WTC11 (cell line): ENCODE data around the gene GRIK2. TPM values are rescaled to one million over a fixed set of nuclear protein-coding genes. Genes with fewer than 3 reads are reported as not detected.

ENCODE experiments used
- ATAC-seq: fragments of 200-7000 bp; cut with Tn5 transposase; 2 replicates; pipeline ENCODE4 v1.10.0; 2021; ENCODE audit warnings: mild to moderate bottlenecking, moderate library complexity
- CTCF ChIA-PET: fragments of 300-600 bp; sonication (Branson Sonifier 250); formaldehyde crosslinking; loops from one replicate; lab custom pipeline; 2021; ENCODE audit warnings: antibody characterized with exemption; lab: Charles Lee
- POLR2A ChIA-PET: fragments of 350-600 bp; sonication (Branson Sonifier 250); formaldehyde crosslinking; loops from one replicate; lab custom pipeline; 2021; ENCODE audit warnings: antibody characterized with exemption; lab: Charles Lee
- DNase-seq: peaks from one replicate; pipeline ENCODE4 v3.0.0; 2021; ENCODE audit warnings: low spot score
- H3K27ac Mint-ChIP-seq: 2 replicates; pipeline ENCODE4 v1.8.0; 2021; ENCODE audit warnings: mixed read lengths
- H3K27me3 Mint-ChIP-seq: 2 replicates; pipeline ENCODE4 v1.8.0; 2021; ENCODE audit warnings: low read depth, mild to moderate bottlenecking, moderate library complexity, mixed read lengths
- H3K36me3 Mint-ChIP-seq: 2 replicates; pipeline ENCODE4 v1.8.0; 2021; ENCODE audit warnings: mixed read lengths
- H3K4me1 Mint-ChIP-seq: 2 replicates; pipeline ENCODE4 v1.8.0; 2022; ENCODE audit warnings: mixed read lengths
- H3K4me3 Mint-ChIP-seq: 2 replicates; pipeline ENCODE4 v1.8.0; 2021; ENCODE audit warnings: mild to moderate bottlenecking, moderate library complexity, mixed read lengths
- H3K9me3 Mint-ChIP-seq: 2 replicates; pipeline ENCODE4 v1.8.0; 2021; ENCODE audit warnings: mixed read lengths
- E2F5 ChIP-seq: sonication (generic); formaldehyde crosslinking; IDR thresholded peaks from 2 replicates; pipeline ENCODE4 v1.8.1; 2022; ENCODE audit warnings: mild to moderate bottlenecking, moderate library complexity, missing genetic modification reagents
- FOXK1 ChIP-seq: sonication (generic); formaldehyde crosslinking; IDR thresholded peaks from 2 replicates; pipeline ENCODE4 v1.8.0; 2022; ENCODE audit warnings: mild to moderate bottlenecking, moderate library complexity, missing genetic modification reagents
- GABPB1 ChIP-seq: sonication (generic); formaldehyde crosslinking; IDR thresholded peaks from 2 replicates; pipeline ENCODE4 v1.8.1; 2023; ENCODE audit warnings: mild to moderate bottlenecking, missing genetic modification reagents
- GRHL2 ChIP-seq: fragments of 250-450 bp; sonication (Bioruptor Pico); IDR thresholded peaks from 2 replicates; pipeline ENCODE4 v1.8.0; 2022; ENCODE audit warnings: mild to moderate bottlenecking, moderate library complexity; ENCODE audit not compliant: insufficient replicate concordance, severe bottlenecking
- MYBL2 ChIP-seq: sonication (generic); formaldehyde crosslinking; IDR thresholded peaks from 2 replicates; pipeline ENCODE4 v1.8.1; 2023; ENCODE audit warnings: mild to moderate bottlenecking, moderate library complexity, missing genetic modification reagents
- NFE2L1 ChIP-seq: sonication (generic); formaldehyde crosslinking; IDR thresholded peaks from 2 replicates; pipeline ENCODE4 v1.8.1; 2023; ENCODE audit warnings: missing genetic modification reagents
- NFYB ChIP-seq: sonication (generic); formaldehyde crosslinking; conservative IDR thresholded peaks from 2 replicates; pipeline ENCODE4 v1.8.0; 2022; ENCODE audit warnings: low read depth, missing genetic modification reagents
- NR3C1 ChIP-seq: sonication (generic); formaldehyde crosslinking; conservative IDR thresholded peaks from 2 replicates; pipeline ENCODE4 v1.8.1; 2023; ENCODE audit warnings: low read depth, mild to moderate bottlenecking, missing genetic modification reagents
- RELA ChIP-seq: sonication (generic); formaldehyde crosslinking; IDR thresholded peaks from 2 replicates; pipeline ENCODE4 v1.8.1; 2022; ENCODE audit warnings: missing genetic modification reagents, mild to moderate bottlenecking, borderline replicate concordance
- TEAD1 ChIP-seq: sonication (generic); formaldehyde crosslinking; IDR thresholded peaks from 2 replicates; pipeline ENCODE4 v1.8.0; 2022; ENCODE audit warnings: mild to moderate bottlenecking, missing genetic modification reagents
- TP53 ChIP-seq: sonication (generic); formaldehyde crosslinking; IDR thresholded peaks from 2 replicates; pipeline ENCODE4 v1.8.1; 2023; ENCODE audit warnings: mild to moderate bottlenecking, missing genetic modification reagents
- USF2 ChIP-seq: sonication (generic); formaldehyde crosslinking; IDR thresholded peaks from 2 replicates; pipeline ENCODE4 v1.8.1; 2023; ENCODE audit warnings: mild to moderate bottlenecking, missing genetic modification reagents, moderate library complexity
- ZNF121 ChIP-seq: sonication (generic); formaldehyde crosslinking; IDR thresholded peaks from 2 replicates; pipeline ENCODE4 v1.8.0; 2023; ENCODE audit warnings: missing genetic modification reagents
- ZNF232 ChIP-seq: sonication (generic); formaldehyde crosslinking; IDR thresholded peaks from 2 replicates; pipeline ENCODE4 v1.8.0; 2022; ENCODE audit warnings: mild to moderate bottlenecking, missing genetic modification reagents
- ZNF263 ChIP-seq: sonication (generic); formaldehyde crosslinking; IDR thresholded peaks from 2 replicates; pipeline ENCODE4 v1.8.1; 2022; ENCODE audit warnings: low read depth, mild to moderate bottlenecking, moderate library complexity, missing genetic modification reagents
- ZNF317 ChIP-seq: sonication (generic); formaldehyde crosslinking; IDR thresholded peaks from 2 replicates; pipeline ENCODE4 v1.8.1; 2023; ENCODE audit warnings: low read depth, mild to moderate bottlenecking, moderate library complexity, missing genetic modification reagents, borderline replicate concordance
- ZNF671 ChIP-seq: fragments of 250-450 bp; sonication (Bioruptor Pico); IDR thresholded peaks from 2 replicates; pipeline ENCODE4 v1.8.0; 2021; ENCODE audit warnings: mild to moderate bottlenecking
- ZSCAN18 ChIP-seq: fragments of 250-450 bp; sonication (Bioruptor Pico); IDR thresholded peaks from 2 replicates; pipeline ENCODE4 v2.1.2; 2022; ENCODE audit warnings: mild to moderate bottlenecking, moderate library complexity
- total RNA-seq: library from RNA; stranded (reverse); gene quantifications from 3 replicates; pipeline ENCODE4 v1.2.3, GENCODE V29; 2021
- TF ChIP-seq, protein P1 (sequence below): sonication (generic); formaldehyde crosslinking; IDR thresholded peaks from 2 replicates; pipeline ENCODE4 v1.8.0; 2023; ENCODE audit warnings: missing genetic modification reagents, mild to moderate bottlenecking, borderline replicate concordance
- TF ChIP-seq, protein P2 (sequence below): fragments of 250-450 bp; sonication (Bioruptor Pico); IDR thresholded peaks from 2 replicates; pipeline ENCODE4 v1.9.0; 2021; ENCODE audit warnings: mild to moderate bottlenecking
- TF ChIP-seq, protein P3 (sequence below): sonication (generic); formaldehyde crosslinking; IDR thresholded peaks from 2 replicates; pipeline ENCODE4 v1.8.1; 2023; ENCODE audit warnings: mild to moderate bottlenecking, missing genetic modification reagents
- TF ChIP-seq, protein P4 (sequence below): fragments of 250-450 bp; sonication (Bioruptor Pico); IDR thresholded peaks from 2 replicates; pipeline ENCODE4 v1.9.0; 2021; ENCODE audit warnings: mild to moderate bottlenecking, borderline replicate concordance

The GRIK2 gene
- total RNA-seq, 1 experiment from 2014 or later, result 2.7 TPM

GRCh38 chr6:101429270-101429669 lies 35.8 kb downstream of the GRIK2 start (continued):
- TF ChIP-seq, protein P1, sequence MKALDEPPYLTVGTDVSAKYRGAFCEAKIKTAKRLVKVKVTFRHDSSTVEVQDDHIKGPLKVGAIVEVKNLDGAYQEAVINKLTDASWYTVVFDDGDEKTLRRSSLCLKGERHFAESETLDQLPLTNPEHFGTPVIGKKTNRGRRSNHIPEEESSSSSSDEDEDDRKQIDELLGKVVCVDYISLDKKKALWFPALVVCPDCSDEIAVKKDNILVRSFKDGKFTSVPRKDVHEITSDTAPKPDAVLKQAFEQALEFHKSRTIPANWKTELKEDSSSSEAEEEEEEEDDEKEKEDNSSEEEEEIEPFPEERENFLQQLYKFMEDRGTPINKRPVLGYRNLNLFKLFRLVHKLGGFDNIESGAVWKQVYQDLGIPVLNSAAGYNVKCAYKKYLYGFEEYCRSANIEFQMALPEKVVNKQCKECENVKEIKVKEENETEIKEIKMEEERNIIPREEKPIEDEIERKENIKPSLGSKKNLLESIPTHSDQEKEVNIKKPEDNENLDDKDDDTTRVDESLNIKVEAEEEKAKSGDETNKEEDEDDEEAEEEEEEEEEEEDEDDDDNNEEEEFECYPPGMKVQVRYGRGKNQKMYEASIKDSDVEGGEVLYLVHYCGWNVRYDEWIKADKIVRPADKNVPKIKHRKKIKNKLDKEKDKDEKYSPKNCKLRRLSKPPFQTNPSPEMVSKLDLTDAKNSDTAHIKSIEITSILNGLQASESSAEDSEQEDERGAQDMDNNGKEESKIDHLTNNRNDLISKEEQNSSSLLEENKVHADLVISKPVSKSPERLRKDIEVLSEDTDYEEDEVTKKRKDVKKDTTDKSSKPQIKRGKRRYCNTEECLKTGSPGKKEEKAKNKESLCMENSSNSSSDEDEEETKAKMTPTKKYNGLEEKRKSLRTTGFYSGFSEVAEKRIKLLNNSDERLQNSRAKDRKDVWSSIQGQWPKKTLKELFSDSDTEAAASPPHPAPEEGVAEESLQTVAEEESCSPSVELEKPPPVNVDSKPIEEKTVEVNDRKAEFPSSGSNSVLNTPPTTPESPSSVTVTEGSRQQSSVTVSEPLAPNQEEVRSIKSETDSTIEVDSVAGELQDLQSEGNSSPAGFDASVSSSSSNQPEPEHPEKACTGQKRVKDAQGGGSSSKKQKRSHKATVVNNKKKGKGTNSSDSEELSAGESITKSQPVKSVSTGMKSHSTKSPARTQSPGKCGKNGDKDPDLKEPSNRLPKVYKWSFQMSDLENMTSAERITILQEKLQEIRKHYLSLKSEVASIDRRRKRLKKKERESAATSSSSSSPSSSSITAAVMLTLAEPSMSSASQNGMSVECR (CRISPR knock-in tag), result no peak
- no peak for TF ChIP-seq GABPB1 (CRISPR knock-in tag)
- TF ChIP-seq, protein P2, sequence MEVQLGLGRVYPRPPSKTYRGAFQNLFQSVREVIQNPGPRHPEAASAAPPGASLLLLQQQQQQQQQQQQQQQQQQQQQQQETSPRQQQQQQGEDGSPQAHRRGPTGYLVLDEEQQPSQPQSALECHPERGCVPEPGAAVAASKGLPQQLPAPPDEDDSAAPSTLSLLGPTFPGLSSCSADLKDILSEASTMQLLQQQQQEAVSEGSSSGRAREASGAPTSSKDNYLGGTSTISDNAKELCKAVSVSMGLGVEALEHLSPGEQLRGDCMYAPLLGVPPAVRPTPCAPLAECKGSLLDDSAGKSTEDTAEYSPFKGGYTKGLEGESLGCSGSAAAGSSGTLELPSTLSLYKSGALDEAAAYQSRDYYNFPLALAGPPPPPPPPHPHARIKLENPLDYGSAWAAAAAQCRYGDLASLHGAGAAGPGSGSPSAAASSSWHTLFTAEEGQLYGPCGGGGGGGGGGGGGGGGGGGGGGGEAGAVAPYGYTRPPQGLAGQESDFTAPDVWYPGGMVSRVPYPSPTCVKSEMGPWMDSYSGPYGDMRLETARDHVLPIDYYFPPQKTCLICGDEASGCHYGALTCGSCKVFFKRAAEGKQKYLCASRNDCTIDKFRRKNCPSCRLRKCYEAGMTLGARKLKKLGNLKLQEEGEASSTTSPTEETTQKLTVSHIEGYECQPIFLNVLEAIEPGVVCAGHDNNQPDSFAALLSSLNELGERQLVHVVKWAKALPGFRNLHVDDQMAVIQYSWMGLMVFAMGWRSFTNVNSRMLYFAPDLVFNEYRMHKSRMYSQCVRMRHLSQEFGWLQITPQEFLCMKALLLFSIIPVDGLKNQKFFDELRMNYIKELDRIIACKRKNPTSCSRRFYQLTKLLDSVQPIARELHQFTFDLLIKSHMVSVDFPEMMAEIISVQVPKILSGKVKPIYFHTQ (CRISPR knock-in tag), result no peak
- TF ChIP-seq NFYB (CRISPR knock-in tag), result no peak
- TF ChIP-seq ZNF263 (CRISPR knock-in tag), result no peak
- no peak for TF ChIP-seq RELA (CRISPR knock-in tag)
- TF ChIP-seq ZNF121, result no peak
- TF ChIP-seq ZNF232 (CRISPR knock-in tag), result no peak
- TF ChIP-seq FOXK1 (CRISPR knock-in tag), result no peak
- TF ChIP-seq TEAD1 (CRISPR knock-in tag), result no peak
- no peak for TF ChIP-seq GRHL2
- no peak for TF ChIP-seq NR3C1 (CRISPR knock-in tag)
- TF ChIP-seq, protein P3, sequence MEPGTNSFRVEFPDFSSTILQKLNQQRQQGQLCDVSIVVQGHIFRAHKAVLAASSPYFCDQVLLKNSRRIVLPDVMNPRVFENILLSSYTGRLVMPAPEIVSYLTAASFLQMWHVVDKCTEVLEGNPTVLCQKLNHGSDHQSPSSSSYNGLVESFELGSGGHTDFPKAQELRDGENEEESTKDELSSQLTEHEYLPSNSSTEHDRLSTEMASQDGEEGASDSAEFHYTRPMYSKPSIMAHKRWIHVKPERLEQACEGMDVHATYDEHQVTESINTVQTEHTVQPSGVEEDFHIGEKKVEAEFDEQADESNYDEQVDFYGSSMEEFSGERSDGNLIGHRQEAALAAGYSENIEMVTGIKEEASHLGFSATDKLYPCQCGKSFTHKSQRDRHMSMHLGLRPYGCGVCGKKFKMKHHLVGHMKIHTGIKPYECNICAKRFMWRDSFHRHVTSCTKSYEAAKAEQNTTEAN (CRISPR knock-in tag), result no peak
- TF ChIP-seq MYBL2 (CRISPR knock-in tag), result no peak

- H3K9me3 Mint-ChIP-seq, result 0 out of 2 replicates have a peak, but pooled peaks cover 5% of the 10 kb centered on the region
- H3K4me3 Mint-ChIP-seq, result no peak overlapping the region
- H3K4me1 Mint-ChIP-seq, result peaks cover 20% of the 10 kb centered on the region
- POLR2A ChIA-PET, result interaction anchor here (0.8 kb wide), 1 partner anchor 10 kb away, joined by 3 read pairs; no protein-coding TSS in a partner anchor
- H3K36me3 Mint-ChIP-seq, result peaks cover 5% of the 10 kb centered on the region; the same call in 1 of the 2 replicates
- DNase-seq (no peak), ATAC-seq (no peak)
- no peak overlapping the region for H3K27ac Mint-ChIP-seq
- CTCF ChIA-PET, result no interaction called here
- no peaks in the 10 kb centered on the region for H3K27me3 Mint-ChIP-seq
- TF ChIP-seq E2F5 (no peak), RELA (CRISPR knock-in tag) (no peak), ZNF671 (CRISPR knock-in tag) (no peak), TP53 (CRISPR knock-in tag) (no peak), NFE2L1 (CRISPR knock-in tag) (no peak), USF2 (CRISPR knock-in tag) (no peak), ZSCAN18 (no peak), ZNF317 (no peak)
- TF ChIP-seq, protein P4, sequence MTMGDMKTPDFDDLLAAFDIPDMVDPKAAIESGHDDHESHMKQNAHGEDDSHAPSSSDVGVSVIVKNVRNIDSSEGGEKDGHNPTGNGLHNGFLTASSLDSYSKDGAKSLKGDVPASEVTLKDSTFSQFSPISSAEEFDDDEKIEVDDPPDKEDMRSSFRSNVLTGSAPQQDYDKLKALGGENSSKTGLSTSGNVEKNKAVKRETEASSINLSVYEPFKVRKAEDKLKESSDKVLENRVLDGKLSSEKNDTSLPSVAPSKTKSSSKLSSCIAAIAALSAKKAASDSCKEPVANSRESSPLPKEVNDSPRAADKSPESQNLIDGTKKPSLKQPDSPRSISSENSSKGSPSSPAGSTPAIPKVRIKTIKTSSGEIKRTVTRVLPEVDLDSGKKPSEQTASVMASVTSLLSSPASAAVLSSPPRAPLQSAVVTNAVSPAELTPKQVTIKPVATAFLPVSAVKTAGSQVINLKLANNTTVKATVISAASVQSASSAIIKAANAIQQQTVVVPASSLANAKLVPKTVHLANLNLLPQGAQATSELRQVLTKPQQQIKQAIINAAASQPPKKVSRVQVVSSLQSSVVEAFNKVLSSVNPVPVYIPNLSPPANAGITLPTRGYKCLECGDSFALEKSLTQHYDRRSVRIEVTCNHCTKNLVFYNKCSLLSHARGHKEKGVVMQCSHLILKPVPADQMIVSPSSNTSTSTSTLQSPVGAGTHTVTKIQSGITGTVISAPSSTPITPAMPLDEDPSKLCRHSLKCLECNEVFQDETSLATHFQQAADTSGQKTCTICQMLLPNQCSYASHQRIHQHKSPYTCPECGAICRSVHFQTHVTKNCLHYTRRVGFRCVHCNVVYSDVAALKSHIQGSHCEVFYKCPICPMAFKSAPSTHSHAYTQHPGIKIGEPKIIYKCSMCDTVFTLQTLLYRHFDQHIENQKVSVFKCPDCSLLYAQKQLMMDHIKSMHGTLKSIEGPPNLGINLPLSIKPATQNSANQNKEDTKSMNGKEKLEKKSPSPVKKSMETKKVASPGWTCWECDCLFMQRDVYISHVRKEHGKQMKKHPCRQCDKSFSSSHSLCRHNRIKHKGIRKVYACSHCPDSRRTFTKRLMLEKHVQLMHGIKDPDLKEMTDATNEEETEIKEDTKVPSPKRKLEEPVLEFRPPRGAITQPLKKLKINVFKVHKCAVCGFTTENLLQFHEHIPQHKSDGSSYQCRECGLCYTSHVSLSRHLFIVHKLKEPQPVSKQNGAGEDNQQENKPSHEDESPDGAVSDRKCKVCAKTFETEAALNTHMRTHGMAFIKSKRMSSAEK (CRISPR knock-in tag), result no peak
Observed at GRCh38 chr6:101429845-101430244, 36.3 kb downstream of the GRIK2 start.
